AG09309 (cell line): Measurements from ENCODE around the gene MYL11.
A peak's percentile ranks its signal among the peaks of the same experiment; 100 is the strongest.

Source experiments
- DNase-seq: peaks from one replicate; pipeline ENCODE4 v3.0.0-alpha.2; 2010; ENCODE audit warnings: low read depth
- H3K4me3 ChIP-seq: 2 replicates; pipeline ENCODE4 v1.5.1; 2011; ENCODE audit warnings: mild to moderate bottlenecking, low read depth, low read length, moderate library complexity; ENCODE audit not compliant: control insufficient read depth
- TF ChIP-seq, protein P1 (sequence below): IDR thresholded peaks from 2 replicates; pipeline ENCODE4 v1.5.1; 2011; ENCODE audit warnings: mild to moderate bottlenecking, low read depth, low read length, inconsistent platforms; ENCODE audit not compliant: insufficient read depth, control insufficient read depth; ENCODE audit errors: missing control alignments

The MYL11 gene

DNA sequence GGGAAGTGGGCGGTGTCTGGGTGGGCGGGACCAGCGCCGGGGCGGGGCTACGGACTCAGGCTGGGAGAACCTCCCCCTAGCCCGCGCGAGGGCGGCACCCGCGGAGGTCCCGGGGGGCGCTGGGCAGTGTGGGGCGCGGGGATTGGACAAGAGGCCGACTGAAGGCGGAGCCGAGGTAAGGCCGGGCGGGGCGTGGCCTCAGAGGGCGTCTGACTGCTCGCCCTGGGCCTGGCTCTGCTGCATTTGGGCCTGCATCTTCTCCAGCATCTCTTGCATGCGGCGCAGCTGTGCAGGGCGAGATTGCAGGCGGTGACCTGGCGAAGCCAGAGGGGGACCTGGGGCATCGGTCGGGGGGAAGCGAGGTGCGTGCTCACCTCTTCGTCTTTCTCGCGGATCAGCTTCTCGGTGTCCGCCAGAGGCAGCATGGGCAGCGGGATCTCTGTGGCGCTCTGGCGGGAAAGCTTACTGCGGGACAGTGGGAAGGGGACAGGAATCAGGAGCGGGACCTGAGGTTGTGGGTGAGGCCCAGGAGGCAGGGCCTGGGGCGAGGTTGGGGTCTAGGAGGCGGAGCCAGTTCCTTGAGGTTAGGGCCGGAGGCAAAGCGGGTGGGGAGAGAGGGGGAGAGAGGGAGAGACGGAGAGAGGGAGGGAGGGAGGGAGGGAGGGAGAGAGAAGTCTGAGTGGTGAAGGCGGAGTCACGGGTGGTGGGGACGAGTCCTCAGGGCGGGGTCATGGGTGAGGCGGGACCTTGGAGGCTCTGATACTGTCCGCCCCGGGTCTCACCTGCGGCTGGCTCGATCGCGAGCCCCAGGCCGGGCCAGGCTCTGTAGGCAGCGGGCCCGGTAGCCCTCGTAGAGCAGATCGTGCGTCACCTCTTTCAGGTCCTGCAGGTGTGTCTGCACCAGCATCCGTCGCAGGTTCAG lies 3.9 kb downstream of the MYL11 start:
- peak overlapping the region; percentile 70 for H3K4me3 ChIP-seq
- DNase-seq, result peak; percentile 81
- TF ChIP-seq, protein P1, sequence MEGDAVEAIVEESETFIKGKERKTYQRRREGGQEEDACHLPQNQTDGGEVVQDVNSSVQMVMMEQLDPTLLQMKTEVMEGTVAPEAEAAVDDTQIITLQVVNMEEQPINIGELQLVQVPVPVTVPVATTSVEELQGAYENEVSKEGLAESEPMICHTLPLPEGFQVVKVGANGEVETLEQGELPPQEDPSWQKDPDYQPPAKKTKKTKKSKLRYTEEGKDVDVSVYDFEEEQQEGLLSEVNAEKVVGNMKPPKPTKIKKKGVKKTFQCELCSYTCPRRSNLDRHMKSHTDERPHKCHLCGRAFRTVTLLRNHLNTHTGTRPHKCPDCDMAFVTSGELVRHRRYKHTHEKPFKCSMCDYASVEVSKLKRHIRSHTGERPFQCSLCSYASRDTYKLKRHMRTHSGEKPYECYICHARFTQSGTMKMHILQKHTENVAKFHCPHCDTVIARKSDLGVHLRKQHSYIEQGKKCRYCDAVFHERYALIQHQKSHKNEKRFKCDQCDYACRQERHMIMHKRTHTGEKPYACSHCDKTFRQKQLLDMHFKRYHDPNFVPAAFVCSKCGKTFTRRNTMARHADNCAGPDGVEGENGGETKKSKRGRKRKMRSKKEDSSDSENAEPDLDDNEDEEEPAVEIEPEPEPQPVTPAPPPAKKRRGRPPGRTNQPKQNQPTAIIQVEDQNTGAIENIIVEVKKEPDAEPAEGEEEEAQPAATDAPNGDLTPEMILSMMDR, result peak; percentile 31

DNA sequence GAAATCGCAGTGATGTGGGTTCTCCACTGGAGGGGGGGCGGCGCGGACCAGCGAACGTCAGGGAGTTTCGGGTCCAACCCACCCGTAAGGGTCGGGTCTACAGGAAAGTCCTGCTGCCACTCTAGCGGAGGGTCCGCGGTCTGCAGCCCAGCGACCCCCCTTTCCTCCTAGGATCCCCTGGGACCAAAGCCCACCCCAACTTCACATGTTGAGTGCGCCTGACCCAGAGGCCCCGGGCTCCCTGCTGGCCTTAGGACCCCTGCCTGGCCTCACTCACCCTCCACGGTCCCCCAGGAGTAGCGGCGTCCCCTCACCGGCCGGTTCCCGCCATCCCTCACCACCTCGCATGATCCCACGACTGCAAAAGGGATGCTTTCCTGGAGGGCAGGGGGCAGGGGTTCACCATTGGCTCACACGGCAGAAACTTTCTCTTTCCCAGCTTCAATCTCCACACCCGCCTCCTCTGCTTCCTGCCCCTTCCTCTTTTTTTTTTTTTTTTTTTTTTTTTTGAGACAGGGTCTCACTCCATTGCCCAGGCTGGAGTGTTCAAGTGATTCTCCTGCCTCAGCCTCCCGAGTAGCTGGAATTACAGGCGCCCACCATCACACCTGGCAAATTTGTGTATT lies 4.7 kb downstream of the MYL11 start:
- TF ChIP-seq, protein P1, result no peak
- H3K4me3 ChIP-seq, result peak overlapping the region; percentile 70
- DNase-seq, result no peak

DNA sequence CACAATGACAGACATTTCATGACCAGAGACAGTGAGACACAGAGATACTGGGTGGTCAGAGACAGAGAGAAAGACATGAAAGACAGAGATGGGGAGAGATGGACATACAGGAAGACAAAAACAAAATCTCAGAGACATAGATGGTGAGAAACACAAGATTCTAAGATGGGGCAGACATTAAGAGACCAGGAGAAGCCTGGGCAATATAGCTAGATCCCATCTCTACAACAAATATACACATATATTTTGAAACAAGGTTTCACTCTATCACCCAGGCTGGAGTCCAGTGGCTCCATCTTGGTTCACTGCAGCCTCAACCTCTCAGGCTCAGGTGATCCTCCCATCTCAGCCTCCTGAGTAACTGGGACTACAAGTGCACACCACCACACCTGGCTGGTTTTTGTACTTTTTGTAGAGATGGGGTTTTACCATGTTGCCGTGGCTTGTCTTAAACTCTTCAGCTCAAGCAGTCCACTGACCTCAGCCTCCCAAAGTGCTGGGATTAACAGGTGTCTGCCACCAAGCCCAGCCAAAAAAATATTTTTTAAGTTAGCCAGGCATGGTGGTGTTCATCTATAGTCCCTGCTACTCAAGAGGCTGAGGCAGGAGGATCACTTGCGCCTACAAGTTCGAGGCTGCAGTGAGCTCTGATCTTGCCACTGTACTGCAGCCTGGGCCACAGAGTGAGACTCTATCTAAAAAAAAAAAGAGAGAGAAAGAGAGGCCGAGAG lies 5.6 kb downstream of the MYL11 start:
- DNase-seq, result no peak
- H3K4me3 ChIP-seq, result no peak overlapping the region
- TF ChIP-seq, protein P1, result no peak

DNA sequence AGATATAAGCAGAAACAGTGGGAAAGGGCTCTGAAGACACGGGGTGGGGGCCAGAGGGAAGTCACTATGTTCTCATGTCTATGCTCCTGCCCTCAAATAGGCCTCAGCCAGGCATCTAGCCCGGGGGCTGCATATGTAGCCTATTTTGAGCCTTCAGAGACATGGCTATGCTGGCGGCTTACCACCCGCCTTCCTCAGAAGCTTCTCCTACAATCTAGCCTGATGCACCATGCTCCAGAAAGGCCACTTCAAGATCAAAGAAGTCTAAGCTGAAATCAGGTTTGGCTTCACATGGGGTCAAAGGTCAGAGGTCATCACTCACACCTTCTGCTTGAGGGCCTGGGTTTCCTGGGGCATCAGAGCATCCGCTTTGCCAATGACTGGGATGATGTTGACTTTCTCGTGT lies 6.2 kb downstream of the MYL11 start:
- no peak overlapping the region for H3K4me3 ChIP-seq
- TF ChIP-seq, protein P1, result no peak
- DNase-seq, result no peak

DNA sequence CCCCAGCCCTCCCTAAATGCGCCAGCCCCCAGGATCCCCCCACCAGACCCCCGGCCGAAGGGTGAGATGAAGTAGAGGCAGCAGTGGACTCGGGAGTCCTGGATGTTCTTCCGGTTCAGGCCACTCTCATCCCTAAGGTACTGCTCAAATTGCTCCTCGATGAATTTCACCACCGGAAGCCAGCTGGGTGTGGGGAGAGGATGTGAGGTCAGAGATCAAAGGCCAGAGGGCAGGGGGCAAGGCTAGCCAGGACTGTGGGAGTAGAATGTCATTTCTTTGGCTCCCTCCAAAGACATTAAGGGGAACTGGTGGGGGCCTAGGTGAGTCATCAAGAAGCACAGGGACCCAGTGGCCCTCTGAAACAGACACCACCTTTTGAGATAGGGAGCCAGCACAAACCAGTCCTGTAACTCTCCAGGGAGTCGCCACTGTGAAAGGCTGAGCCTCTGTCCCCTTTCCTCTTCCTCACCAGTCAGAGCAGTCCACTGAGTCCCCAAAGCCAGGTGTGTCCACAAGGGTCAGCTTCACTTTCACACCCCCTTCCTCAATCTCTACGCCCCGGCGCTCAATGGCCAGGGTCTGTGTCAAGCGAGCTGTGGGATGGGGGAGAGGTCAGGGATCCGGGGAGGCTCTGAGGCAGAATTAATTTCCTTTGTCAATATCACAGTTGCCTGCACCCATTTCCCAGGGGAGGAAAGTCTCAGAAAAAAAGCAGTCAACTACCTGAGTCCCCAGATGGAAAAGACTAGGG lies 6.9 kb downstream of the MYL11 start:
- H3K4me3 ChIP-seq, result no peak overlapping the region
- TF ChIP-seq, protein P1, result no peak
- DNase-seq, result no peak
